Measurements from ENCODE around the gene UBE2O.

DNA sequence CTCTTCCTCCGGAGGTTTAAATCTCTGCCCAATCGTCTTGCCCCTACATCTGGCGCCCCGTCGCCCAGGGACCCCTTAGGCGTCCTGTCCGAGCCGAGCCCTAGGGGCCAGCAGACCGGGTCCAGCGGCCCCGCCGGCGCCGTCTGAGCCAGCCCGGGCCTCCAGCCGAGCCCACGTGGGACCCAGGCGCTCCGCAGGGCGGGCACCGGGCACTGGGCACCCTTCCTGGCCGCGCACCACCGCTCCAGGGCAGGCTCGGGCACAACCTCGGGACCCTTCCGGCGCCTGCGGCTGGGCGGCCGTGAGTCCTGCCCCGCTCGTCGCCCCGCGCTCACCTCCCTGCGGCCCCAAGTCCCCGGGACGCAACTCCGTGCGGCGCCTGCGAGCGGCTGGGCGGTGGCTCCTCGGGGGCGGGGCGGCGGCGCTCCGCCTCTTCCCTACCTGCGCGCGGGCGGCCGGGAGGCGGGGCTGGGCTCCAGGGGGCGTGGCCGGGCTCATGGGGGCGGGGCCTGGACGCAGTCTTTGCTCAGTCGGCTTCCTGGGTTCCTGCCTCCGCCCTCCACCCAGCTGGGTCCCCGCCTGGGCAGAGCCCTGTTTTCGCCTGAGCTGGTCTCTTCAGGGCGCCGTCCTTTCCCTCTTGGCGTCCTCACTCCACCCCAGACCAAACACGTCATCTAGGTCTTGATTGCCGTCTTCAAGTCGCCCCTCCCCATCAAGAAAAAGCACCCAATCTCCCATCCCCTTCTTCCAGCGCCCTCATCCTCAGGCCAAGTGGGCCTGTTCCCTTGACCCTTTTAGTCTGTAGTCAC is 48.3 kb upstream of the UBE2O start, which contains the start of gene RHBDF2:
- TF ChIP-seq EZH2 (IDR thresholded peaks at IDR 0.05; ENCODE audit: low read length, unreplicated experiment) = no peak
- TF ChIP-seq, protein P1, sequence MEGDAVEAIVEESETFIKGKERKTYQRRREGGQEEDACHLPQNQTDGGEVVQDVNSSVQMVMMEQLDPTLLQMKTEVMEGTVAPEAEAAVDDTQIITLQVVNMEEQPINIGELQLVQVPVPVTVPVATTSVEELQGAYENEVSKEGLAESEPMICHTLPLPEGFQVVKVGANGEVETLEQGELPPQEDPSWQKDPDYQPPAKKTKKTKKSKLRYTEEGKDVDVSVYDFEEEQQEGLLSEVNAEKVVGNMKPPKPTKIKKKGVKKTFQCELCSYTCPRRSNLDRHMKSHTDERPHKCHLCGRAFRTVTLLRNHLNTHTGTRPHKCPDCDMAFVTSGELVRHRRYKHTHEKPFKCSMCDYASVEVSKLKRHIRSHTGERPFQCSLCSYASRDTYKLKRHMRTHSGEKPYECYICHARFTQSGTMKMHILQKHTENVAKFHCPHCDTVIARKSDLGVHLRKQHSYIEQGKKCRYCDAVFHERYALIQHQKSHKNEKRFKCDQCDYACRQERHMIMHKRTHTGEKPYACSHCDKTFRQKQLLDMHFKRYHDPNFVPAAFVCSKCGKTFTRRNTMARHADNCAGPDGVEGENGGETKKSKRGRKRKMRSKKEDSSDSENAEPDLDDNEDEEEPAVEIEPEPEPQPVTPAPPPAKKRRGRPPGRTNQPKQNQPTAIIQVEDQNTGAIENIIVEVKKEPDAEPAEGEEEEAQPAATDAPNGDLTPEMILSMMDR (conservative IDR thresholded peaks at IDR 0.05; ENCODE audit: low read depth, low read length) = no peak
- no peak for TF ChIP-seq EZH2phosphoT487 (IDR thresholded peaks at IDR 0.05; ENCODE audit: borderline replicate concordance, low read length)

Measured in PC-3 (cell line).